Measurements from ENCODE around the gene TENM3. TPM values are rescaled to one million over a fixed set of nuclear protein-coding genes. Genes with fewer than 3 reads are reported as not detected.

Gene TENM3
- total RNA-seq, 1 donor from 2014 or later, result 40.4 TPM

DNA sequence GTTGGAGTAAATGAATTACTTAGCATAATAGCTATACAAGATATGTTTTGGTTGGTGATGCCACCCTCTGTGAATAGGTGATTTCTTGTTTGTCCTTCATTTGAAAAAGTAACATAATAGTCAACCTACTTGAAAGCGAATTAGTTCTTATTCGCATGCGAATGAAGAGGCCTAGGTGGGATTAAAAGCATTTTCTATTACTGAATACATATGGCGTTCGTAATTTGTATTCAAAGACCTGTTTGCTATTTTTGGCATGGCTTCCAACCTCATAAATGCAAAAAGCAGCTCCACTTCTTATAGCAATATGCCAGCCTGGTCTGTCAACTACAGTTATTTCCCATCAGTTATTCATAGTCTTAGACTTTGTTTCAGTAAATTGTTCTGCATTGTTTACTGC lies 261.3 kb downstream of the TENM3 start:
- Mint-ChIP-seq H3K27me3 (no peaks in the 10 kb centered on the region), H3K4me1 (ENCODE audit: low read depth) (no peaks in the 10 kb centered on the region), H3K4me3 (ENCODE audit: low read depth) (no peak overlapping the region), H3K27ac (no peak overlapping the region), H3K9me3 (ENCODE audit: low read depth) (no peaks in the 10 kb centered on the region), H3K36me3 (ENCODE audit: insufficient read depth) (no peaks in the 10 kb centered on the region)
- TF ChIP-seq, protein P1, sequence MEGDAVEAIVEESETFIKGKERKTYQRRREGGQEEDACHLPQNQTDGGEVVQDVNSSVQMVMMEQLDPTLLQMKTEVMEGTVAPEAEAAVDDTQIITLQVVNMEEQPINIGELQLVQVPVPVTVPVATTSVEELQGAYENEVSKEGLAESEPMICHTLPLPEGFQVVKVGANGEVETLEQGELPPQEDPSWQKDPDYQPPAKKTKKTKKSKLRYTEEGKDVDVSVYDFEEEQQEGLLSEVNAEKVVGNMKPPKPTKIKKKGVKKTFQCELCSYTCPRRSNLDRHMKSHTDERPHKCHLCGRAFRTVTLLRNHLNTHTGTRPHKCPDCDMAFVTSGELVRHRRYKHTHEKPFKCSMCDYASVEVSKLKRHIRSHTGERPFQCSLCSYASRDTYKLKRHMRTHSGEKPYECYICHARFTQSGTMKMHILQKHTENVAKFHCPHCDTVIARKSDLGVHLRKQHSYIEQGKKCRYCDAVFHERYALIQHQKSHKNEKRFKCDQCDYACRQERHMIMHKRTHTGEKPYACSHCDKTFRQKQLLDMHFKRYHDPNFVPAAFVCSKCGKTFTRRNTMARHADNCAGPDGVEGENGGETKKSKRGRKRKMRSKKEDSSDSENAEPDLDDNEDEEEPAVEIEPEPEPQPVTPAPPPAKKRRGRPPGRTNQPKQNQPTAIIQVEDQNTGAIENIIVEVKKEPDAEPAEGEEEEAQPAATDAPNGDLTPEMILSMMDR (IDR thresholded peaks at IDR 0.05; ENCODE audit: unreplicated experiment), result no peak
- no peak for DNase-seq (ENCODE audit: low spot score, unreplicated experiment)

DNA sequence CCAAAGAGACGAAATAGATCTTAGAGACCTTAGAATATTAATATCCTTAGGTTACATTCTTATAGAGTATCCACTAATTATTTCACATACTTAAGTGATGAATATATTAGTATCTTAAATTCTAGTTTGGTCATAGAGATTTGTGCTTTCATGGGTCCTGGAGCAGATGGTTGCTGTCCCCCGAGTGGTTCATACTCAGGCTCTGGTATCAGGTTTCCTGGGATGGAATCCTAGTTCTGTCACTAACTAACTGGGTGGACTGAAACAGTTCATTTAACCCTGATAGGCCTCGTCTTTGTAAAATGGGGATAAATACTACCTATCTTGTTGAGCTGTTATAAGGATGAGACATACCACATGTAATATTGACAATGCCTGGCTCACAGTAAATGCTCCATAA lies 264.6 kb downstream of the TENM3 start:
- peaks cover 2% of the 10 kb centered on the region for H3K4me1 Mint-ChIP-seq (ENCODE audit: low read depth)
- H3K27ac Mint-ChIP-seq, result no peak overlapping the region
- no peaks in the 10 kb centered on the region for H3K36me3 Mint-ChIP-seq (ENCODE audit: insufficient read depth)
- H3K4me3 Mint-ChIP-seq (ENCODE audit: low read depth), result no peak overlapping the region
- no peaks in the 10 kb centered on the region for H3K27me3 Mint-ChIP-seq
- TF ChIP-seq, protein P1 (IDR thresholded peaks at IDR 0.05; ENCODE audit: unreplicated experiment), result no peak
- DNase-seq (ENCODE audit: low spot score, unreplicated experiment), result no peak
- no peaks in the 10 kb centered on the region for H3K9me3 Mint-ChIP-seq (ENCODE audit: low read depth)

DNA sequence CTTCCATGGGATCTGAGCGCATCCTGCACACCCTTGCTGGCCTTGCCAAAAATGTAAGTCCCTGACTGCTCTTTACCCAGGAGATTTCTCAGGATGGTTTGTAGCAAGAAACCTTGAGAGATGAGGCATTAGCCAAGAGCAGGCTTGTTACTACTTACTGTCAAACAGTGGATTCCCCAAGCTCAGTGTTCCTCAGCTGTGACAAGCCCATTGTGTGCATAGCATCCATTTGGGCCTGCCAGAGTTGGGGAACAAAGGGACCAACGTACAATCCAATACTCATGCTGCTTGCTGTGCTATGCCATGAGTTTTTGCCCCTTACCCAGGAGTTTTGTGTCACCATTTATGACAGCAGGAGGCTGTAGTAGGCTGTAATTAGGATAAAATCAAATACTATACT lies 267.6 kb downstream of the TENM3 start:
- Mint-ChIP-seq H3K4me3 (ENCODE audit: low read depth) (no peak overlapping the region), H3K36me3 (ENCODE audit: insufficient read depth) (peaks cover 2% of the 10 kb centered on the region), H3K27me3 (no peaks in the 10 kb centered on the region), H3K27ac (no peak overlapping the region), H3K9me3 (ENCODE audit: low read depth) (peaks cover 3% of the 10 kb centered on the region), H3K4me1 (ENCODE audit: low read depth) (peaks cover 2% of the 10 kb centered on the region)
- DNase-seq (ENCODE audit: low spot score, unreplicated experiment), result no peak
- TF ChIP-seq, protein P1 (IDR thresholded peaks at IDR 0.05; ENCODE audit: unreplicated experiment), result no peak

DNA sequence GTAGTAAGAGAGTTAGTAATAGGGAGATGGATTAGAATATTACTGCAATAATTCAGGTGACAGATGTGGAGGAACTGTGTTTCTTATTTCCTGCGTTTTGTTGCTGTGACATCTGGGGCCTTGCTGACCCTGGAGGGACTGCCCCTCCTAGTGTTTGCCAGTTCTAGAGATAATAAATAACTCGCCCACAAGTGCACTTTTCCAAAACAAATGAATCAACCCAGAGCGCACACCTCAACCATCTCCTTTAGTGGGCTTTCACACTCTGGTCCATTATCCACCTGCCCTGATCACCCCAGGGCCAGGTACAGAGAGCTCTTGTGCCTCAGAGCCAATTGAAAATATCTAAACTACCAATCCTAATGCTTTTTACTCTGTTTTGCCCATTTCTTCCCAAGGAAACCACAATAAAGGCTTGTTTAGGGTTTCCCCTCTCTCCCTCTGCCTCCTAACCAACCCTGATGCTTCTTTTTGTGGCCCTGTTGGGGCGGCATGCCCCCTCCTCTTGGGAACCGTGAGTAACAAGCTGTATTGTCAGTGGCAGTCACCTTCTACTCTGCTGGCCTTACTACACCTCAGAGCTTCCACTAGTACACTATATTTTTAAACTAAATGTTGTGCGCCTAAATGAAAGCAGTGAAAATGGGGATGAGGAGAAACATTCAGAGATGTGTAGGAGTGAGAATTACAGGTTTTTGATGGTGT lies 270.5 kb downstream of the TENM3 start:
- TF ChIP-seq, protein P1 (IDR thresholded peaks at IDR 0.05; ENCODE audit: unreplicated experiment), result no peak
- H3K27ac Mint-ChIP-seq, result no peak overlapping the region

DNA sequence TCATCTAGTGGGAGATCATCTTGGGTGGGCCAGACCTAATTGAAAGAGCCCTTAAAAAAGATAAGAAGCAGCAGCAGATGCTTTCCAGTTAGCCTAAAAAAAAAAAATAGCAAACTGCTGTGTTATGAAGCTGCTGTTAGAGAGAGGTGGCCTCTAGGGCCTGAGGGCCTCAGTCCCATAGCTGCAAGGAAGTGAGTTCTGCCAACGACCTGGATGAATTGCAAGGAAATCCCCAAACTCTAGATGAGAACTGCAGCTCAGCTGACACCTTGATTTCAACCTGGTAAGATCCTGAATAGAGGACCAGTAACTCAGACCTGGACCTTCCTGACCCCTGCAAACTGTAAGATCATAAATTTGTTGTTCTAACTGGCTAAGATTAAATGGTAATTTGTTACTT lies 275.2 kb downstream of the TENM3 start:
- H3K27me3 Mint-ChIP-seq, result no peaks in the 10 kb centered on the region
- no peak overlapping the region for H3K27ac Mint-ChIP-seq
- H3K9me3 Mint-ChIP-seq (ENCODE audit: low read depth), result peaks cover 14% of the 10 kb centered on the region
- TF ChIP-seq, protein P1 (IDR thresholded peaks at IDR 0.05; ENCODE audit: unreplicated experiment), result no peak
- no peak for DNase-seq (ENCODE audit: low spot score, unreplicated experiment)
- H3K4me1 Mint-ChIP-seq (ENCODE audit: low read depth), result no peaks in the 10 kb centered on the region
- no peak overlapping the region for H3K4me3 Mint-ChIP-seq (ENCODE audit: low read depth)
- peaks cover 7% of the 10 kb centered on the region for H3K36me3 Mint-ChIP-seq (ENCODE audit: insufficient read depth)

More for the DNA sequence above, 270.5 kb downstream of the TENM3 start:
- H3K4me1 Mint-ChIP-seq (ENCODE audit: low read depth), result peaks cover 2% of the 10 kb centered on the region
- no peak for DNase-seq (ENCODE audit: low spot score, unreplicated experiment)
- H3K36me3 Mint-ChIP-seq (ENCODE audit: insufficient read depth), result peaks cover 4% of the 10 kb centered on the region
- no peak overlapping the region for H3K4me3 Mint-ChIP-seq (ENCODE audit: low read depth)
- no peaks in the 10 kb centered on the region for H3K27me3 Mint-ChIP-seq
- peaks cover 8% of the 10 kb centered on the region for H3K9me3 Mint-ChIP-seq (ENCODE audit: low read depth)

All from progenitor cell of endocrine pancreas (in vitro differentiated cells).